HCT116 (cell line): ENCODE measurements around the gene SLC19A1.

Experiments used
- CEBPB ChIP-seq: IDR thresholded peaks from 2 replicates; pipeline ENCODE4 v1.6.1; 2012; ENCODE audit warnings: low read depth
- EGR1 ChIP-seq: IDR thresholded peaks from 2 replicates; pipeline ENCODE4 v1.6.1; 2012; ENCODE audit warnings: low read depth
- EZH2 ChIP-seq: fragments of 200-600 bp; sonication (generic); IDR thresholded peaks from 2 replicates; pipeline ENCODE4 v1.6.1; 2017; ENCODE audit warnings: antibody characterized with exemption, mixed run types
- JUND ChIP-seq: IDR thresholded peaks from 2 replicates; pipeline ENCODE4 v1.6.1; 2012
- POLR2A ChIP-seq: IDR thresholded peaks from 2 replicates; pipeline ENCODE4 v1.7.0; 2011; ENCODE audit warnings: borderline replicate concordance; ENCODE audit not compliant: insufficient read depth, insufficient read length; ENCODE audit errors: extremely low read depth
- POLR2AphosphoS5 ChIP-seq: IDR thresholded peaks from 2 replicates; pipeline ENCODE4 v1.6.1; 2011; ENCODE audit warnings: mild to moderate bottlenecking, low read depth, low read length, moderate library complexity
- SIN3A ChIP-seq: IDR thresholded peaks from 2 replicates; pipeline ENCODE4 v1.6.1; 2012; ENCODE audit warnings: low read depth
- YY1 ChIP-seq: IDR thresholded peaks from 2 replicates; pipeline ENCODE4 v1.6.1; 2011; ENCODE audit warnings: low read length, low read depth, moderate library complexity, mild to moderate bottlenecking; ENCODE audit not compliant: insufficient replicate concordance; ENCODE audit errors: extremely low read depth
- ZNF274 ChIP-seq: fragments of 200-500 bp; sonication (Bioruptor generic); IDR thresholded peaks from 2 replicates; pipeline ENCODE4 v1.6.1; 2014; ENCODE audit warnings: mild to moderate bottlenecking, low read depth, low read length, inconsistent platforms
- TF ChIP-seq, protein P1 (sequence below), 3 experiments: fragments of 200-600 bp in 1 of 3; sonication (generic) in 1 of 3; IDR thresholded peaks in 2 of 3; conservative IDR thresholded peaks in 1 of 3; 2 replicates each; pipeline ENCODE4 v1.5.1; 2012 to 2017; ENCODE audit warnings: low read depth in 2 of 3, low read length in 2 of 3, antibody characterized with exemption in 1 of 3, borderline replicate concordance in 1 of 3, control low read depth in 1 of 3, mild to moderate bottlenecking in 1 of 3, mixed read lengths in 1 of 3, mixed run types in 1 of 3, moderate library complexity in 1 of 3; ENCODE audit not compliant: insufficient read depth in 1 of 3
- TF ChIP-seq, protein P2 (sequence below): IDR thresholded peaks from 2 replicates; pipeline ENCODE4 v1.6.1; 2012; ENCODE audit warnings: low read depth
- TF ChIP-seq, protein P3 (sequence below): IDR thresholded peaks from 2 replicates; pipeline ENCODE4 v1.6.1; 2012

DNA sequence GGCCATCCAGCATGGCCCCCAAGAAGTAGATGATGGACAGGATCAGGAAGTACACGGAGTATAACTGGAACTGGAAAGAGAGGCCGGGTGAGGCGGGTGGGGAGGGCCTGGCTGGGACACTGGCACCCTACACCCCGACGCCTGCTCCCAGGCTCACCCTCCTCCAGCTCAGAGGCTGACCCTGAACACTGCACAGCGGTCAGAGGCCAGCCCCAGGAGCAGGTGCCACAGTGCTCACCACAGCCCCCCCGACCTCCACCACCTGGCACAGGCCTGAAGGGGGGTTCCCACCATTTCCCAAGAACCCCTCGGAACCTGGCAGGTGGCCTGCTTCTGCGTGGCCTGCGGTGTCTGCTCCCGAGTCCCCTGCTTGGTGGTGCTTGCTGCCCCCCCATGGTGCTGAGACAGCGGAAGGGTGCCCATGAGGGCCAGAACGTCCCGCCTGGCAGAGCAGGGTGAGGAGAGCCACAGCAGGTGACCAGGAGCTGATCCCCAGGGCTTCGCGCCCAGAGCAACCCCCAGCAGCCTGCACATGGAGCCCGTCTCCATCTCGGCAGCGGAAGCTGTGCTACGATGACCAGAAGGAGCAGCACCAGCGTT is 26.1 kb downstream of the SLC19A1 start:
- TF ChIP-seq EZH2 (no peak), SIN3A (no peak), POLR2A (no peak), CEBPB (no peak), EGR1 (no peak), POLR2AphosphoS5 (no peak), YY1 (no peak), JUND (no peak), ZNF274 (no peak)
- TF ChIP-seq, protein P1, sequence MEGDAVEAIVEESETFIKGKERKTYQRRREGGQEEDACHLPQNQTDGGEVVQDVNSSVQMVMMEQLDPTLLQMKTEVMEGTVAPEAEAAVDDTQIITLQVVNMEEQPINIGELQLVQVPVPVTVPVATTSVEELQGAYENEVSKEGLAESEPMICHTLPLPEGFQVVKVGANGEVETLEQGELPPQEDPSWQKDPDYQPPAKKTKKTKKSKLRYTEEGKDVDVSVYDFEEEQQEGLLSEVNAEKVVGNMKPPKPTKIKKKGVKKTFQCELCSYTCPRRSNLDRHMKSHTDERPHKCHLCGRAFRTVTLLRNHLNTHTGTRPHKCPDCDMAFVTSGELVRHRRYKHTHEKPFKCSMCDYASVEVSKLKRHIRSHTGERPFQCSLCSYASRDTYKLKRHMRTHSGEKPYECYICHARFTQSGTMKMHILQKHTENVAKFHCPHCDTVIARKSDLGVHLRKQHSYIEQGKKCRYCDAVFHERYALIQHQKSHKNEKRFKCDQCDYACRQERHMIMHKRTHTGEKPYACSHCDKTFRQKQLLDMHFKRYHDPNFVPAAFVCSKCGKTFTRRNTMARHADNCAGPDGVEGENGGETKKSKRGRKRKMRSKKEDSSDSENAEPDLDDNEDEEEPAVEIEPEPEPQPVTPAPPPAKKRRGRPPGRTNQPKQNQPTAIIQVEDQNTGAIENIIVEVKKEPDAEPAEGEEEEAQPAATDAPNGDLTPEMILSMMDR (IDR thresholded peaks at IDR 0.05 in 2 of 3, conservative IDR thresholded peaks at IDR 0.05 in 1 of 3; ENCODE audit: borderline replicate concordance in 1 of 3, insufficient read depth in 1 of 3, low read depth in 2 of 3, low read length in 2 of 3), result no peak
- TF ChIP-seq, protein P2, sequence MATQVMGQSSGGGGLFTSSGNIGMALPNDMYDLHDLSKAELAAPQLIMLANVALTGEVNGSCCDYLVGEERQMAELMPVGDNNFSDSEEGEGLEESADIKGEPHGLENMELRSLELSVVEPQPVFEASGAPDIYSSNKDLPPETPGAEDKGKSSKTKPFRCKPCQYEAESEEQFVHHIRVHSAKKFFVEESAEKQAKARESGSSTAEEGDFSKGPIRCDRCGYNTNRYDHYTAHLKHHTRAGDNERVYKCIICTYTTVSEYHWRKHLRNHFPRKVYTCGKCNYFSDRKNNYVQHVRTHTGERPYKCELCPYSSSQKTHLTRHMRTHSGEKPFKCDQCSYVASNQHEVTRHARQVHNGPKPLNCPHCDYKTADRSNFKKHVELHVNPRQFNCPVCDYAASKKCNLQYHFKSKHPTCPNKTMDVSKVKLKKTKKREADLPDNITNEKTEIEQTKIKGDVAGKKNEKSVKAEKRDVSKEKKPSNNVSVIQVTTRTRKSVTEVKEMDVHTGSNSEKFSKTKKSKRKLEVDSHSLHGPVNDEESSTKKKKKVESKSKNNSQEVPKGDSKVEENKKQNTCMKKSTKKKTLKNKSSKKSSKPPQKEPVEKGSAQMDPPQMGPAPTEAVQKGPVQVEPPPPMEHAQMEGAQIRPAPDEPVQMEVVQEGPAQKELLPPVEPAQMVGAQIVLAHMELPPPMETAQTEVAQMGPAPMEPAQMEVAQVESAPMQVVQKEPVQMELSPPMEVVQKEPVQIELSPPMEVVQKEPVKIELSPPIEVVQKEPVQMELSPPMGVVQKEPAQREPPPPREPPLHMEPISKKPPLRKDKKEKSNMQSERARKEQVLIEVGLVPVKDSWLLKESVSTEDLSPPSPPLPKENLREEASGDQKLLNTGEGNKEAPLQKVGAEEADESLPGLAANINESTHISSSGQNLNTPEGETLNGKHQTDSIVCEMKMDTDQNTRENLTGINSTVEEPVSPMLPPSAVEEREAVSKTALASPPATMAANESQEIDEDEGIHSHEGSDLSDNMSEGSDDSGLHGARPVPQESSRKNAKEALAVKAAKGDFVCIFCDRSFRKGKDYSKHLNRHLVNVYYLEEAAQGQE, result no peak
- TF ChIP-seq, protein P3, sequence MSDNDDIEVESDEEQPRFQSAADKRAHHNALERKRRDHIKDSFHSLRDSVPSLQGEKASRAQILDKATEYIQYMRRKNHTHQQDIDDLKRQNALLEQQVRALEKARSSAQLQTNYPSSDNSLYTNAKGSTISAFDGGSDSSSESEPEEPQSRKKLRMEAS, result no peak
